Chondrocyte (in vitro differentiated cells): Measurements from ENCODE around the gene TBC1D19. TPM values are rescaled to one million over a fixed set of nuclear protein-coding genes. Genes with fewer than 3 reads are reported as not detected.

ENCODE experiments used
- DNase-seq: peaks from one replicate; pipeline ENCODE4 v3.0.0; 2021; ENCODE audit warnings: mixed read lengths, low spot score
- H3K27ac Mint-ChIP-seq: one replicate; pipeline ENCODE4 v1.8.0; 2021; ENCODE audit warnings: mild to moderate bottlenecking, moderate library complexity, mixed read lengths; ENCODE audit not compliant: unreplicated experiment
- H3K27me3 Mint-ChIP-seq: 2 replicates; pipeline ENCODE4 v1.8.0; 2021; ENCODE audit warnings: low read depth, mixed read lengths
- H3K36me3 Mint-ChIP-seq: 2 replicates; pipeline ENCODE4 v1.8.0; 2021; ENCODE audit warnings: low read depth, mixed read lengths
- H3K4me1 Mint-ChIP-seq: 2 replicates; pipeline ENCODE4 v1.8.0; 2021; ENCODE audit warnings: low read depth, mild to moderate bottlenecking, mixed read lengths
- H3K4me3 Mint-ChIP-seq: one replicate; pipeline ENCODE4 v1.8.0; 2021; ENCODE audit warnings: mild to moderate bottlenecking, moderate library complexity, mixed read lengths; ENCODE audit not compliant: unreplicated experiment
- H3K9me3 Mint-ChIP-seq: 2 replicates; pipeline ENCODE4 v1.8.0; 2021; ENCODE audit warnings: low read depth, mixed read lengths
- CTCF ChIP-seq: fragments of 200-600 bp; sonication (generic); IDR thresholded peaks from 2 replicates; pipeline ENCODE4 v1.5.0; 2021; ENCODE audit warnings: antibody characterized with exemption, mild to moderate bottlenecking, moderate library complexity
- total RNA-seq: library from RNA; stranded (reverse); gene quantifications from 3 replicates; pipeline ENCODE4 v1.2.1, GENCODE V29; 2021

The TBC1D19 gene
- total RNA-seq, 1 donor from 2014 or later: 12.4 TPM

- Mint-ChIP-seq H3K4me3 (no peak overlapping the region), H3K27me3 (no peaks in the 10 kb centered on the region), H3K36me3 (peaks cover 4% of the 10 kb centered on the region), H3K27ac (no peak overlapping the region), H3K4me1 (peaks cover 5% of the 10 kb centered on the region), H3K9me3 (peaks cover 14% of the 10 kb centered on the region)
- TF ChIP-seq CTCF: no peak
- DNase-seq: no peak
Measured at GRCh38 chr4:26792639-26793038, 208.8 kb downstream of the TBC1D19 start.

GRCh38 chr4:26793735-26794134 is 209.9 kb downstream of the TBC1D19 start:
- TF ChIP-seq CTCF: no peak
- no peak for DNase-seq
- no peak overlapping the region for H3K4me3 Mint-ChIP-seq
- H3K27ac Mint-ChIP-seq: no peak overlapping the region
- H3K4me1 Mint-ChIP-seq: no peaks in the 10 kb centered on the region
- H3K9me3 Mint-ChIP-seq: peaks cover 18% of the 10 kb centered on the region
- no peaks in the 10 kb centered on the region for H3K27me3 Mint-ChIP-seq
- H3K36me3 Mint-ChIP-seq: peaks cover 4% of the 10 kb centered on the region

- DNase-seq: no peak
- H3K27ac Mint-ChIP-seq: no peak overlapping the region
- H3K27me3 Mint-ChIP-seq: no peaks in the 10 kb centered on the region
- no peak for TF ChIP-seq CTCF
- H3K36me3 Mint-ChIP-seq: peaks cover 1% of the 10 kb centered on the region
- no peak overlapping the region for H3K4me3 Mint-ChIP-seq
- H3K4me1 Mint-ChIP-seq: no peaks in the 10 kb centered on the region
- H3K9me3 Mint-ChIP-seq: peaks cover 14% of the 10 kb centered on the region
Measured at GRCh38 chr4:26796081-26796480, 212.2 kb downstream of the TBC1D19 start.

- Mint-ChIP-seq H3K4me3 (no peak overlapping the region), H3K36me3 (no peaks in the 10 kb centered on the region), H3K9me3 (peaks cover 7% of the 10 kb centered on the region), H3K27me3 (no peaks in the 10 kb centered on the region), H3K4me1 (peaks cover 2% of the 10 kb centered on the region), H3K27ac (no peak overlapping the region)
- DNase-seq: no peak
- TF ChIP-seq CTCF: no peak
Measured at GRCh38 chr4:26802790-26803189, 218.9 kb downstream of the TBC1D19 start.

GRCh38 chr4:26803211-26803861 is 219.5 kb downstream of the TBC1D19 start:
- no peaks in the 10 kb centered on the region for H3K36me3 Mint-ChIP-seq
- peaks cover 2% of the 10 kb centered on the region for H3K4me1 Mint-ChIP-seq
- no peak overlapping the region for H3K4me3 Mint-ChIP-seq
- no peak overlapping the region for H3K27ac Mint-ChIP-seq
- no peak for DNase-seq
- H3K27me3 Mint-ChIP-seq: no peaks in the 10 kb centered on the region
- TF ChIP-seq CTCF: no peak
- H3K9me3 Mint-ChIP-seq: peaks cover 7% of the 10 kb centered on the region
